Neural crest cell (in vitro differentiated cells): ENCODE results near the gene POMGNT2. TPM values are rescaled to one million over a fixed set of nuclear protein-coding genes. Genes with fewer than 3 reads are reported as not detected.

Source experiments
- DNase-seq: peaks from one replicate; pipeline ENCODE4 v3.0.0; 2021; ENCODE audit warnings: low read depth, mixed read lengths, low spot score
- H3K27ac Mint-ChIP-seq: one replicate; pipeline ENCODE4 v1.8.0; 2021; ENCODE audit warnings: mild to moderate bottlenecking, mixed read lengths; ENCODE audit not compliant: unreplicated experiment
- H3K27me3 Mint-ChIP-seq: 2 replicates; pipeline ENCODE4 v1.8.0; 2021; ENCODE audit warnings: low read depth, mild to moderate bottlenecking, mixed read lengths
- H3K36me3 Mint-ChIP-seq: 2 replicates; pipeline ENCODE4 v1.8.0; 2021; ENCODE audit warnings: low read depth, mild to moderate bottlenecking, mixed read lengths
- H3K4me1 Mint-ChIP-seq: 2 replicates; pipeline ENCODE4 v1.8.0; 2021; ENCODE audit warnings: mixed read lengths
- H3K4me3 Mint-ChIP-seq: one replicate; pipeline ENCODE4 v1.8.0; 2021; ENCODE audit warnings: mild to moderate bottlenecking, mixed read lengths
- H3K9me3 Mint-ChIP-seq: 2 replicates; pipeline ENCODE4 v1.8.0; 2021; ENCODE audit warnings: mixed read lengths
- total RNA-seq: library from RNA; stranded (reverse); gene quantifications from 2 replicates; pipeline ENCODE4 v1.2.1, GENCODE V29; 2021
- TF ChIP-seq, protein P1 (sequence below): fragments of 200-600 bp; sonication (generic); conservative IDR thresholded peaks from 2 replicates; pipeline ENCODE4 v1.5.0; 2021; ENCODE audit warnings: antibody characterized with exemption, mild to moderate bottlenecking

POMGNT2 gene
- total RNA-seq, 1 donor from 2014 or later: 20.4 TPM

DNA sequence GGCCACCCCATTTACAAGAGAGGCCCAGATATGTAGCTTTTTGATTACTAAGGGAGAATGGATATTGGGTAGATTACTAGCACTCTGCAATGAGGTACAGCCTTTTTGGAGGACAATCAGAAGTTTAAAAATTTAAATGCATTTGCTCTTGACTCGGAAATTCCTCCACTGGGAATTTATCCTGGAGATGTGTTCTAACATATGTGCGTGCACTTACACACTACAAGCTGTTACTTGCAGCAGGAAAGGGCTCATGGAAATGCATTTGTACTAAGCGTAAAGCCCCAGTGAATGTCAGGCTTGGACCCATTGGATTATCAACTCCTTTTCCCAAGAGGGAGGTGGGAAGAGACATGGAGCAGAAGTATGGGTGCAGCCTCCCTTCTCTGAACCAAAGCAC lies 7.8 kb upstream of the POMGNT2 start:
- H3K27ac Mint-ChIP-seq: no peak overlapping the region
- TF ChIP-seq, protein P1, sequence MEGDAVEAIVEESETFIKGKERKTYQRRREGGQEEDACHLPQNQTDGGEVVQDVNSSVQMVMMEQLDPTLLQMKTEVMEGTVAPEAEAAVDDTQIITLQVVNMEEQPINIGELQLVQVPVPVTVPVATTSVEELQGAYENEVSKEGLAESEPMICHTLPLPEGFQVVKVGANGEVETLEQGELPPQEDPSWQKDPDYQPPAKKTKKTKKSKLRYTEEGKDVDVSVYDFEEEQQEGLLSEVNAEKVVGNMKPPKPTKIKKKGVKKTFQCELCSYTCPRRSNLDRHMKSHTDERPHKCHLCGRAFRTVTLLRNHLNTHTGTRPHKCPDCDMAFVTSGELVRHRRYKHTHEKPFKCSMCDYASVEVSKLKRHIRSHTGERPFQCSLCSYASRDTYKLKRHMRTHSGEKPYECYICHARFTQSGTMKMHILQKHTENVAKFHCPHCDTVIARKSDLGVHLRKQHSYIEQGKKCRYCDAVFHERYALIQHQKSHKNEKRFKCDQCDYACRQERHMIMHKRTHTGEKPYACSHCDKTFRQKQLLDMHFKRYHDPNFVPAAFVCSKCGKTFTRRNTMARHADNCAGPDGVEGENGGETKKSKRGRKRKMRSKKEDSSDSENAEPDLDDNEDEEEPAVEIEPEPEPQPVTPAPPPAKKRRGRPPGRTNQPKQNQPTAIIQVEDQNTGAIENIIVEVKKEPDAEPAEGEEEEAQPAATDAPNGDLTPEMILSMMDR: no peak
- H3K9me3 Mint-ChIP-seq: no peaks in the 10 kb centered on the region
- H3K36me3 Mint-ChIP-seq: no peaks in the 10 kb centered on the region
- H3K4me3 Mint-ChIP-seq: no peak overlapping the region
- no peaks in the 10 kb centered on the region for H3K4me1 Mint-ChIP-seq
- no peak for DNase-seq
- H3K27me3 Mint-ChIP-seq: peaks cover 6% of the 10 kb centered on the region

DNA sequence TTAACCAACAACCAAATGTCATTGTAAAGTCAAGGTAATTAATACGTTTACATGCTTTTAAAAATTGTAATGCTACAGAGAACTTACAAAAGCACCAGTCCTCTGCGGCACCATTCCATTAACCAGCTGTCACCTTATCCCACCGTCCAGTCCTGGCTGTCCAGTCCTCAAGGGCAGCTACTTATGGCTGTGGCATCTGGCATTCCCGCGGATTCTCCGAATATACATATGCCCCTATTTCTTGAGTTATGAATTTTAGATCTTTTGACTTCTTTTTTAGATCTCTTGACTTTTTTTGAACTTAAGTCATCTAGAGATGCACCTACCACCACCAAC lies 382 bp upstream of the POMGNT2 start:
- no peaks in the 10 kb centered on the region for H3K36me3 Mint-ChIP-seq
- DNase-seq: no peak
- H3K4me1 Mint-ChIP-seq: peaks cover 18% of the 10 kb centered on the region
- H3K4me3 Mint-ChIP-seq: peak overlapping the region; percentile 91
- H3K27ac Mint-ChIP-seq: no peak overlapping the region
- no peaks in the 10 kb centered on the region for H3K9me3 Mint-ChIP-seq
- TF ChIP-seq, protein P1: no peak
- H3K27me3 Mint-ChIP-seq: peaks cover 7% of the 10 kb centered on the region

DNA sequence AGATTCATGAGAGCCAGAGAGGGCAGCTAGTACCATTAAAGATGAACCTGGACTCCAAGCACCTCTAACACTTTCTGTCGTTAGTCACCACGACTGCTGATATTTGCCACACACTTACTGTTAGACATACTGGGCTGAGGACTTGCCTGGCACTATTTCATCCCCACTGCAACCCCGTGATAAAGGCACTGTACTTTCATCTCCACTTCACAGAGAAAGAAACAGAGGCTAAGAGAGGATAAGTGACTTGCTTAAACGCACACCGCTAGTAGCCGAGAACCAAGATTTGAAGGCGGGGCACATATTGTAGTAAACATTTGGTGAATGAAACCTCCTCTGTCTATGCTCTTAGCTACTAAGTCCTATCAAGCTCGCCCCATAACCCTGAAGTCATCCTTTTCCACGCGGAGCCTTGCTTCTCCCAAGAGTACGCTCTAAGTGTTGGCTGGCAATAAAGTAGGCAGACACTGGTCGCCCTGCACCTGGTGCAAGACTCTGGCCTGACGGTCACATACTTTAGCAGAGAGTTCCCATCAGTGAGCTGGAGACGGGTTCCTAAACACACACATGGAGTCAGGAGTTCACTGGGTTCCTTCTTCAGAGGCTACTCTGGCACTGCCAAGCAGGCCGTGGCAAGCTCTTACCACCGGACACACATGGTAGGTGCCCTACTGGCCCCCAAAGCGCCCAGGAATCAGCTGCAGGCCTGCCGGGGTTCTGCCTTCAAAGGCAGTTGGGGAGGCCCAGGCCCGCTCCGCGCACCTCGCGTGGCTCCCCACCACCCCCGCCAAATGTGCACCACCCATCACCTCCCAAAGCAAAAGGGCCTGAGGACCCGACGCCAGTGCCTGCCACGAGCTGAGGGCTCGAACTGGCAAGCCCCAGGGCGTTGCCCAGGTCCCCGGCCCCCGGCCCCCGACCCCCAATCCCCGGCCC lies 951 bp downstream of the POMGNT2 start:
- H3K27ac Mint-ChIP-seq: no peak overlapping the region
- H3K9me3 Mint-ChIP-seq: no peaks in the 10 kb centered on the region
- peak; percentile 3 for DNase-seq

DNA sequence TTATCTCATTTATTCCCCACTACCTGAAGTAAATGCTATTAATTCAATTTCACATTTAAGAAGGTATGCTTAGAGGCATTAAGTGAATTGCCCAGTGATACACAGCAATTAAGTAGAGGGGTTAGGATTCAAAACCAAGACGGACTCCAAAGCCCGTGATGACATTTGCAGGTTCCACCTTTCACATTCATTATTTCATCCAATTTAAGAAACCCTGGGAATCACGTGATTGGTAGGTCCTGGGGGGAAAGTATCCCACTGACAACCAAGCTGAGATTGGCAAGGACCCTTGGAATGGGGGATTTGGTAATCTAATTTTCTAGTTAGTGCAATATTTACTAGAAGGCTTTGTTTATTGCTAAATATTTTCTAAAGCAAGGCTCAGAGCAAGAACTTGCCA lies 1.8 kb downstream of the POMGNT2 start:
- TF ChIP-seq, protein P1: no peak
- Mint-ChIP-seq H3K27me3 (peaks cover 7% of the 10 kb centered on the region), H3K36me3 (no peaks in the 10 kb centered on the region), H3K4me3 (peak overlapping the region; percentile 70), H3K4me1 (peaks cover 18% of the 10 kb centered on the region), H3K9me3 (no peaks in the 10 kb centered on the region), H3K27ac (no peak overlapping the region)
- DNase-seq: no peak

More for the DNA sequence above, 951 bp downstream of the POMGNT2 start:
- Mint-ChIP-seq H3K36me3 (no peaks in the 10 kb centered on the region), H3K4me3 (peak overlapping the region; percentile 70), H3K4me1 (peaks cover 18% of the 10 kb centered on the region), H3K27me3 (peaks cover 7% of the 10 kb centered on the region)
- TF ChIP-seq, protein P1: no peak

GRCh38 chr3:43102773-43103480 lies 3.0 kb downstream of the POMGNT2 start:
- no peaks in the 10 kb centered on the region for H3K9me3 Mint-ChIP-seq

More at GRCh38 chr3:43102773-43103480, 3.0 kb downstream of the POMGNT2 start:
- Mint-ChIP-seq H3K27me3 (peaks cover 7% of the 10 kb centered on the region), H3K36me3 (no peaks in the 10 kb centered on the region), H3K27ac (no peak overlapping the region), H3K4me1 (peaks cover 18% of the 10 kb centered on the region), H3K4me3 (peak overlapping the region; percentile 70)
- TF ChIP-seq, protein P1: no peak
- DNase-seq: no peak
